K562 (cell line): ENCODE measurements around the gene SLC29A2. TPM values are rescaled to one million over a fixed set of nuclear protein-coding genes. Genes with fewer than 3 reads are reported as not detected.

Source experiments
- ATAC-seq: fragments of 200-7000 bp; cut with Tn5 transposase; 3 replicates; pipeline ENCODE4 v1.9.1; 2020; ENCODE audit warnings: moderate library complexity
- BruUV-seq: library from RNA; stranded (reverse); fragments of 400-500 nt; replicated peaks from 2 replicates; lab custom pipeline; 2021; lab: Mats Ljungman, UMichigan
- CTCF ChIA-PET: fragments of 300-600 bp; formaldehyde crosslinking; extraction: SDS; loops from one replicate; lab custom pipeline; 2021; ENCODE audit warnings: low intra/inter-chr PET ratio; lab: Yijun Ruan, JAX
- POLR2A ChIA-PET: fragments of 300-600, 350-650 bp; sonication (Branson Sonifier 250); formaldehyde crosslinking; extraction: SDS; loops from one replicate; lab custom pipeline; 2021; ENCODE audit warnings: antibody characterized with exemption, inconsistent platforms; lab: Yijun Ruan, JAX
- DNase-seq, 4 experiments: peaks; one replicate each; pipeline versions ENCODE4 v3.0.0 to v3.0.0-alpha.2; 2011 to 2018; ENCODE audit warnings: low spot score in 3 of 4, mixed read lengths in 3 of 4; ENCODE audit errors: extremely low read depth in 1 of 4
- FAIRE-seq: peaks from 2 replicates; lab custom pipeline; 2011; peaks lifted over from hg19 to GRCh38; lab: Jason Lieb, UNC
- H2AFZ ChIP-seq: 2 replicates; pipeline ENCODE4 v1.6.0; 2011; ENCODE audit warnings: low read depth, low read length, control low read depth, inconsistent platforms
- H3K27ac ChIP-seq: fragments of 200-600 bp; 3 replicates; pipeline ENCODE4 v1.8.0; 2011; ENCODE audit warnings: low read depth, mild to moderate bottlenecking, control low read depth, inconsistent platforms, low read length, moderate library complexity, mixed read lengths; ENCODE audit errors: extremely low read depth
- H3K27me3 ChIP-seq, 2 experiments: fragments of 300-600 bp in 1 of 2; 2 replicates in 1 of 2; 3 replicates in 1 of 2; pipeline versions ENCODE4 v1.6.0 to v1.8.0; 2011; ENCODE audit warnings: inconsistent platforms in 2 of 2, low read length in 2 of 2, mild to moderate bottlenecking in 1 of 2, mixed read lengths in 1 of 2, moderate library complexity in 1 of 2; ENCODE audit not compliant: control insufficient read depth in 2 of 2, insufficient read depth in 2 of 2
- H3K36me3 ChIP-seq: fragments of 300-600 bp; 3 replicates; pipeline ENCODE4 v1.8.0; 2011; ENCODE audit warnings: mild to moderate bottlenecking, low read length, inconsistent platforms; ENCODE audit not compliant: control insufficient read depth, insufficient read depth
- H3K4me1 ChIP-seq, 2 experiments: fragments of 200-600 bp in 1 of 2; replicated peaks in 1 of 2; 2 replicates in 1 of 2; 3 replicates in 1 of 2; pipeline versions ENCODE4 v1.5.1 to v1.8.0; 2011; ENCODE audit warnings: inconsistent platforms in 2 of 2, low read length in 2 of 2, mild to moderate bottlenecking in 1 of 2, mixed read lengths in 1 of 2, moderate library complexity in 1 of 2; ENCODE audit not compliant: control insufficient read depth in 2 of 2, insufficient read depth in 2 of 2
- H3K4me2 ChIP-seq: 2 replicates; pipeline ENCODE4 v1.6.1; 2011; ENCODE audit warnings: low read length, control low read depth, inconsistent platforms, mixed read lengths; ENCODE audit not compliant: insufficient read depth
- H3K4me3 ChIP-seq: fragments of 200-600 bp; sonication (generic), shearing (Covaris generic); 2 replicates; pipeline ENCODE4 v1.5.1; 2016; ENCODE audit warnings: control low read depth, inconsistent platforms
- H3K79me2 ChIP-seq: fragments of 200-600 bp; 3 replicates; pipeline ENCODE4 v1.8.0; 2011; ENCODE audit warnings: low read length, inconsistent platforms; ENCODE audit not compliant: control insufficient read depth, insufficient read depth
- H3K9ac ChIP-seq, 2 experiments: 2 replicates each; pipeline versions ENCODE4 v1.6.0 to v1.6.1; 2011; ENCODE audit warnings: low read depth in 2 of 2, low read length in 2 of 2, control low read depth in 1 of 2, inconsistent platforms in 1 of 2, mild to moderate bottlenecking in 1 of 2, mixed read lengths in 1 of 2; ENCODE audit not compliant: insufficient read depth in 1 of 2
- H3K9me1 ChIP-seq: one replicate; pipeline ENCODE4 v1.6.0; 2011; ENCODE audit warnings: inconsistent platforms, mild to moderate bottlenecking, low read length, moderate library complexity; ENCODE audit not compliant: control insufficient read depth, insufficient read depth
- H3K9me3 ChIP-seq: replicated peaks from 2 replicates; pipeline ENCODE4 v1.5.1; 2011; ENCODE audit warnings: low read depth, low read length, inconsistent platforms; ENCODE audit not compliant: control insufficient read depth, insufficient read depth
- H4K20me1 ChIP-seq: replicated peaks from 2 replicates; pipeline ENCODE4 v1.6.1; 2011; ENCODE audit warnings: low read length, inconsistent platforms, mixed read lengths; ENCODE audit not compliant: control insufficient read depth, insufficient read depth
- CBX8 ChIP-seq: fragments of 200-600 bp; sonication (generic); IDR thresholded peaks from 2 replicates; pipeline ENCODE4 v1.6.1; 2012; ENCODE audit warnings: borderline replicate concordance, mixed run types, low read depth, mild to moderate bottlenecking, moderate library complexity, mixed read lengths, low read length, control low read depth, inconsistent platforms; ENCODE audit not compliant: poor library complexity, severe bottlenecking; ENCODE audit errors: extremely low read depth
- COPS2 ChIP-seq: fragments of 450-650 bp; conservative IDR thresholded peaks from 2 replicates; pipeline ENCODE4 v1.6.1; 2016; ENCODE audit warnings: mild to moderate bottlenecking, moderate library complexity
- GABPB1 ChIP-seq: sonication (generic); formaldehyde crosslinking; IDR thresholded peaks from 2 replicates; pipeline ENCODE4 v1.8.0; 2022; ENCODE audit warnings: mild to moderate bottlenecking, missing genetic modification reagents
- HDAC3 ChIP-seq: fragments of 450-650 bp; IDR thresholded peaks from 2 replicates; pipeline ENCODE4 v1.6.1; 2018; ENCODE audit warnings: borderline replicate concordance, mild to moderate bottlenecking, moderate library complexity; ENCODE audit not compliant: partially characterized antibody
- MECOM ChIP-seq: fragments of 250-450 bp; sonication (Bioruptor Pico); IDR thresholded peaks from 2 replicates; pipeline ENCODE4 v1.8.0; 2022; ENCODE audit warnings: inconsistent platforms
- NCOA1 ChIP-seq: fragments of 450-650 bp; IDR thresholded peaks from 2 replicates; pipeline ENCODE4 v1.6.1; 2016; ENCODE audit warnings: low read depth
- NCOR1 ChIP-seq: fragments of 450-650 bp; IDR thresholded peaks from 2 replicates; pipeline ENCODE4 v1.6.1; 2016; ENCODE audit warnings: mild to moderate bottlenecking, moderate library complexity
- NRF1 ChIP-seq, 2 experiments: fragments of 450-650 bp; IDR thresholded peaks in 1 of 2; conservative IDR thresholded peaks in 1 of 2; 2 replicates each; pipeline ENCODE4 v1.6.1; 2014; ENCODE audit warnings: mild to moderate bottlenecking in 2 of 2
- RBM17 ChIP-seq: fragments of 200-400 bp; formaldehyde crosslinking; IDR thresholded peaks from 2 replicates; pipeline ENCODE4 v1.6.1; 2017; ENCODE audit warnings: low read depth, mild to moderate bottlenecking, low read length, borderline replicate concordance
- SREBF2 ChIP-seq: sonication (generic); formaldehyde crosslinking; IDR thresholded peaks from 2 replicates; pipeline ENCODE4 v1.4.0; 2020; ENCODE audit warnings: mild to moderate bottlenecking, missing genetic modification reagents
- SRF ChIP-seq, 2 experiments: fragments of 250-450, 450-650 bp in 1 of 2; sonication (Bioruptor Pico) in 1 of 2; sonication (generic) in 1 of 2; formaldehyde crosslinking; IDR thresholded peaks; 2 replicates each; pipeline versions ENCODE4 v1.5.0 to v1.5.1; 2020 to 2022; ENCODE audit warnings: mild to moderate bottlenecking in 1 of 2, missing genetic modification reagents in 1 of 2
- ZBTB17 ChIP-seq: fragments of 450-650 bp; formaldehyde crosslinking; IDR thresholded peaks from 2 replicates; pipeline ENCODE4 v1.4.0; 2020; ENCODE audit warnings: mild to moderate bottlenecking
- ZFX ChIP-seq: sonication (generic); formaldehyde crosslinking; IDR thresholded peaks from 2 replicates; pipeline ENCODE4 v1.8.0; 2022; ENCODE audit warnings: mild to moderate bottlenecking, missing genetic modification reagents, moderate library complexity
- ZNF121 ChIP-seq: sonication (generic); formaldehyde crosslinking; conservative IDR thresholded peaks from 2 replicates; pipeline ENCODE4 v1.8.0; 2022; ENCODE audit warnings: missing genetic modification reagents
- ZNF561 ChIP-seq: fragments of 450-650 bp; formaldehyde crosslinking; conservative IDR thresholded peaks from 2 replicates; pipeline ENCODE4 v1.4.0; 2020; ENCODE audit warnings: mild to moderate bottlenecking, moderate library complexity
- ZNF77 ChIP-seq: fragments of 250-450 bp; sonication (Bioruptor Pico); IDR thresholded peaks from 2 replicates; pipeline ENCODE4 v1.5.0; 2020
- WGBS: fragments of 100-300 bp; shearing (Covaris generic); methylation state at CpG from one replicate; pipeline ENCODE4 v1.1.6; 2016; ENCODE audit warnings: low coverage, mixed read lengths; ENCODE audit not compliant: insufficient coverage; ENCODE audit errors: missing lambda C conversion rate; 5-methylcytosine and 5-hydroxymethylcytosine counted together
- in situ Hi-C: fragments of 300-500 bp; cut with MboI; formaldehyde crosslinking; loops from 4 replicates; pipeline ENCODE4 v1.15.0; 2018; ENCODE audit warnings: inconsistent platforms, mixed read lengths
- intact Hi-C: fragments of 100-400 bp; cut with micrococcal nuclease; formaldehyde crosslinking; loops from 2 replicates; pipeline ENCODE4 v1.14.2; 2022
- polyA plus RNA-seq, 8 experiments: library from polyadenylated mRNA; depleted of rRNA in 4 of 8; stranded (reverse) in 5 of 8; unstranded in 3 of 8; fragments of >200 nt; fragmentation: Nextera tagmentation in 2 of 8; fragmentation: Illumina TruSeq in 1 of 8; extraction: Ambion mirVana in 2 of 8; extraction: Trizol in 1 of 8; gene quantifications; 2 replicates each; pipeline versions ENCODE4 v1.2.1 to v1.2.3, GENCODE V29; 2011 to 2014; ENCODE audit warnings: inconsistent platforms in 1 of 8, missing spikeins in 1 of 8
- total RNA-seq, 7 experiments: library from RNA; depleted of rRNA in 6 of 7; stranded (reverse); fragments of >200 nt in 6 of 7; fragmentation: Illumina TruSeq in 2 of 7; extraction: Trizol in 2 of 7; gene quantifications; 2 replicates each; pipeline versions ENCODE4 v1.2.1 to v1.2.3, GENCODE V29; 2011 to 2021; ENCODE audit warnings: low replicate concordance in 1 of 7
- TF ChIP-seq, protein P1 (sequence below): fragments of 450-650 bp; formaldehyde crosslinking; IDR thresholded peaks from 2 replicates; pipeline ENCODE4 v1.4.0; 2022; ENCODE audit warnings: missing genetic modification characterization

SLC29A2 gene
- total and polyA plus RNA-seq, 9 of the 15 experiments (the other 6 are each of a cell fraction or from before 2014, with no cell fraction given): 2.4 to 48.6 (median 14.2) TPM

DNA sequence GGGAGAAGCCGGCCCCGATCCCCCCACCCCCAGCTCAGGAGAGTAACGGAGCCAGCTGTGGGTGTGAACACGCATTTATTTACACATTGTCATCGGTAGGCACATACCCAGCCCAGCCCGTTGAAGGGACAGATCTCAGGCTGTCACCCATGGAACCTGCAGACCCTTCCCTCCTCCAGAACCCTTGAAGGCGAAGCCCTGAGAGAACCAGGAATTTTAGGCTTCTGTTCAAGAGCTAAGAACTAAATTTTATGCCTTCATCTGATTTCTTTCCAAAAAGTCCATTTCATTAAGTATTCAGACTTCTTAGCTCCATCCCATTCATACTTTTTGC lies 26.3 kb downstream of the SLC29A2 start (continued):
- no peak for TF ChIP-seq ZNF77 (CRISPR knock-in tag)
- no peak for TF ChIP-seq ZNF561
- peak; percentile 12; the same call in 1 of the 2 replicates for TF ChIP-seq GABPB1 (CRISPR knock-in tag)
- no peak for TF ChIP-seq HDAC3
- TF ChIP-seq ZFX (CRISPR knock-in tag): peak; percentile 65
- 0 out of 4 replicates have a peak, but pooled peaks have one; percentile 19 to 24 for TF ChIP-seq NRF1 (conservative IDR thresholded peaks at IDR 0.05 in 1 of 2, IDR thresholded peaks at IDR 0.05 in 1 of 2)
- 0 out of 2 replicates have a peak, but pooled peaks have one; percentile 1 for TF ChIP-seq ZBTB17 (CRISPR knock-in tag)
- no peak for TF ChIP-seq RBM17
- 0 out of 2 replicates have a peak, but pooled peaks have one; percentile 44 for TF ChIP-seq SREBF2 (CRISPR knock-in tag)

DNA sequence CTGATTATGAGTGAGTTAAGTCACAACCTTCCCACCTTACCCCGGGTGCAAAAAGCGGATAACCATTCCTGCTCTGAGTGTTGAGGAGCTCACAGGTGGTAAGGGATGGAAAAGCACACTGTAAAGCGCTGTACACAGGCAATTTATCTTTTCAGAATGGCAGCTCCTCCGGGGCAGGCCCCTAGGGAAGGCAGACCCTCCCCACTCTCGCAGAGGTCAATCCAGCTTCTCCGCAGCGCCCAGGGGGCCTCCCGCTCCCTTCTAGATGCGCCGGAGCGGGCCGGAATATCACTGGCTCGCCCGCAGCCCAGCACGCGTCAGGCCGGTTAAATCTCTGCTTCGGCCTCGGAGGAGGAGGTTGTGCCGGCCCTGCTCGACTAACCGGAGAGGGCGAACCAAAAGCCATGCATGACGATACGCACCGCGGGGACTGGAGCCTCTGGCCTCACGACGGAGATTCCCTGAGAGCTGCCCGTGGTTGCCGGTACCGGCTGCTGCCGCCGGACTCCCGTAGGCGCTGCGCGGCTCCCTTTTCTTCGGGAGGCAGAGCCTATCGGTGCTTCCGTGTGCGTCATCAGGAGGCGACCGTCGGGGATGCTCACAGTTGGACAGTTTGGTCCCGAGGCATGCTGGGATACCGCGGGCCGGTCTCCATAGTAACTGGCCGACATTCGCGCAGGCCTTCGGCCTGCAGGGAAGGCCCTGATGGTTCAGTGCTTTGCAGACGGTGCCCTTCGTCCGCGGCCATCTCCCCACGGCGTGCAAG lies 26.8 kb downstream of the SLC29A2 start, which contains the start of gene BRMS1:
BRMS1 (minus strand) TSS at position 555 of the 766 bp plus-strand sequence. CDS start 2,870 bp downstream, outside the sequence.
- H4K20me1 ChIP-seq: no peaks in the 10 kb centered on the region
- no peaks in the 10 kb centered on the region for H3K9me3 ChIP-seq
- in situ Hi-C loops (no loop called here), intact Hi-C loops (no loop called here)
- peak within 1 kb of the TSS; percentile 75 to 99 for H3K9ac ChIP-seq
- H3K4me3 ChIP-seq: peak within 1 kb of the TSS; percentile 81
- H3K4me1 ChIP-seq: peaks cover 19 to 37% of the 10 kb centered on the region in 2 experiments
- peaks cover 34% of the 10 kb centered on the region; the same call in 2 of the 3 replicates for H3K36me3 ChIP-seq
- H2AFZ ChIP-seq: peak within 1 kb of the TSS; percentile 89
- FAIRE-seq (peak; percentile 99), ATAC-seq (peak; percentile 87), DNase-seq (peak; percentile 87 to 98 (median 92))
- peaks cover 23% of the 10 kb centered on the region for H3K79me2 ChIP-seq
- 0% methylated on average over 52 of the region's 59 CpGs for WGBS
- ChIA-PET POLR2A (interaction anchor here (1.0 to 2.4 kb wide), 4 partner anchors 9 to 26 kb away, joined by 5 to 6 read pairs (median 6); partner anchors contain the start of genes RIN1 and SLC29A2), CTCF (no interaction called here)
- H3K4me2 ChIP-seq: peak within 1 kb of the TSS; percentile 91
- H3K9me1 ChIP-seq: no peaks in the 10 kb centered on the region
- no TSS peak for BruUV-seq
- H3K27ac ChIP-seq: peak within 1 kb of the TSS; percentile 65
- no peaks in the 10 kb centered on the region for H3K27me3 ChIP-seq
- TF ChIP-seq MECOM (CRISPR knock-in tag): no peak
- TF ChIP-seq ZNF121 (CRISPR knock-in tag): no peak
- TF ChIP-seq, protein P1, sequence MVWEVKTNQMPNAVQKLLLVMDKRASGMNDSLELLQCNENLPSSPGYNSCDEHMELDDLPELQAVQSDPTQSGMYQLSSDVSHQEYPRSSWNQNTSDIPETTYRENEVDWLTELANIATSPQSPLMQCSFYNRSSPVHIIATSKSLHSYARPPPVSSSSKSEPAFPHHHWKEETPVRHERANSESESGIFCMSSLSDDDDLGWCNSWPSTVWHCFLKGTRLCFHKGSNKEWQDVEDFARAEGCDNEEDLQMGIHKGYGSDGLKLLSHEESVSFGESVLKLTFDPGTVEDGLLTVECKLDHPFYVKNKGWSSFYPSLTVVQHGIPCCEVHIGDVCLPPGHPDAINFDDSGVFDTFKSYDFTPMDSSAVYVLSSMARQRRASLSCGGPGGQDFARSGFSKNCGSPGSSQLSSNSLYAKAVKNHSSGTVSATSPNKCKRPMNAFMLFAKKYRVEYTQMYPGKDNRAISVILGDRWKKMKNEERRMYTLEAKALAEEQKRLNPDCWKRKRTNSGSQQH: no peak
- TF ChIP-seq COPS2: no peak
- TF ChIP-seq NCOR1: no peak
- TF ChIP-seq NCOA1: no peak
- peak in 1 of 2 experiments; percentile 86; a peak in 2 of 4 replicates for TF ChIP-seq SRF (CRISPR knock-in tag; IDR thresholded peaks at IDR 0.05)
- no peak for TF ChIP-seq CBX8
